GM18505 (cell line): Measurements from ENCODE around the gene ZFP69B.
"Not testable (repeated sequence)": the region's sequence is repeated elsewhere in the genome, so short reads cannot be mapped to it uniquely, and the experiment has no call there.

Source experiments
- ATAC-seq: cut with Tn5 transposase; IDR thresholded peaks from one replicate; pipeline ENCODE4 v1.9.1; 2021; ENCODE audit not compliant: unreplicated experiment
- POLR2A ChIP-seq: IDR thresholded peaks from 4 replicates; pipeline ENCODE4 v1.6.1; 2011; ENCODE audit warnings: borderline replicate concordance; ENCODE audit not compliant: insufficient read depth, insufficient read length; ENCODE audit errors: extremely low read depth

The ZFP69B gene

DNA sequence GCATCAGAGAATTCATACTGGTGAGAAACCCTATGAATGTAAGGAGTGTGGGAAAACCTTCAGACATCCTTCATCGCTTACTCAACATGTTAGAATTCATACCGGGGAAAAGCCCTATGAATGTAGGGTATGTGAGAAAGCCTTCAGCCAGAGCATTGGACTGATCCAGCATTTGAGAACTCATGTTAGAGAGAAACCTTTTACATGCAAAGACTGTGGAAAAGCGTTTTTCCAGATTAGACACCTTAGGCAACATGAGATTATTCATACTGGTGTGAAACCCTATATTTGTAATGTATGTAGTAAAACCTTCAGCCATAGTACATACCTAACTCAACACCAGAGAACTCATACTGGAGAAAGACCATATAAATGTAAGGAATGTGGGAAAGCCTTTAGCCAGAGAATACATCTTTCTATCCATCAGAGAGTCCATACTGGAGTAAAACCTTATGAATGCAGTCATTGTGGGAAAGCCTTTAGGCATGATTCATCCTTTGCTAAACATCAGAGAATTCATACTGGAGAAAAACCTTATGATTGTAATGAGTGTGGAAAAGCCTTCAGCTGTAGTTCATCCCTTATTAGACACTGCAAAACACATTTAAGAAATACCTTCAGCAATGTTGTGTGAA is 12.8 kb downstream of the ZFP69B start:
- ATAC-seq, result no peak
- no peak for TF ChIP-seq POLR2A

DNA sequence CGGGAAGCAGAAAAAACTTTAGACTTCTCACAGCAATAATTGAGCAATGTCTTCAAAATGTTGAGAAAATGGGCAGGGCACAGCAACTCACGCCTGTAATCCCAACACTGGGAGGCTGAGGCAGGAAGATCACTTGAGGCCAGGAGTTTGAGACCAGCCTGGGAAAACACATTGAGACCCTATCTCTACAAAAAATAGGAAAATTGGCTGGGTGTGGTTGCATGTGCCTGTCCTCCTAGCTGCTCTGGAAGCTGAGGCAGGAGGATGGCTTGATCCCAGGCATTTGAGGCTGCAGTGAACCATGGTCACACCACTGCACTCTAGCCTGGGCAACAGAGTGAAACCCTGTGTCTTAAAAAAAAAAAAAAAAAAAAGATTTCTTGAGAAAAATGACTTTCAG is 19.1 kb downstream of the ZFP69B start:
- no peak for ATAC-seq
- no peak for TF ChIP-seq POLR2A

DNA sequence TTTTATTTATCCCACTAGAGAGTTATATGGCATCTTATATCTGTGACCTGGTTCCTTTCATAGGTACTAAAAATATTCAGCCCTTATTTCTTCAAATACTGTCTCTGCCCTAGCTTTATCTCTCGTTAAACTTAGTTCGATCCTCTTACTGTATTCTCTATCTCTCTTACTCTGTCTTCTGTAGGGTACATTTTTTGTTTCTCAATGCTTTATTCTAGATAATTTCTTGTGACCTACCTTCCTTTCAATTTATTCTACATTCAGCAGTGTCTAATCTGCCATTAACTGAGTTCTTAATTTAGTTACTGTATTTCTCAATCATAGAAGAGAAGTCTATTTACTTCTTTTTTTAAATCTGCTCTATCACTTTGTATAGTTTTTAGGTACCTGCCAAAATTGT is 25.0 kb downstream of the ZFP69B start:
- no peak for ATAC-seq

DNA sequence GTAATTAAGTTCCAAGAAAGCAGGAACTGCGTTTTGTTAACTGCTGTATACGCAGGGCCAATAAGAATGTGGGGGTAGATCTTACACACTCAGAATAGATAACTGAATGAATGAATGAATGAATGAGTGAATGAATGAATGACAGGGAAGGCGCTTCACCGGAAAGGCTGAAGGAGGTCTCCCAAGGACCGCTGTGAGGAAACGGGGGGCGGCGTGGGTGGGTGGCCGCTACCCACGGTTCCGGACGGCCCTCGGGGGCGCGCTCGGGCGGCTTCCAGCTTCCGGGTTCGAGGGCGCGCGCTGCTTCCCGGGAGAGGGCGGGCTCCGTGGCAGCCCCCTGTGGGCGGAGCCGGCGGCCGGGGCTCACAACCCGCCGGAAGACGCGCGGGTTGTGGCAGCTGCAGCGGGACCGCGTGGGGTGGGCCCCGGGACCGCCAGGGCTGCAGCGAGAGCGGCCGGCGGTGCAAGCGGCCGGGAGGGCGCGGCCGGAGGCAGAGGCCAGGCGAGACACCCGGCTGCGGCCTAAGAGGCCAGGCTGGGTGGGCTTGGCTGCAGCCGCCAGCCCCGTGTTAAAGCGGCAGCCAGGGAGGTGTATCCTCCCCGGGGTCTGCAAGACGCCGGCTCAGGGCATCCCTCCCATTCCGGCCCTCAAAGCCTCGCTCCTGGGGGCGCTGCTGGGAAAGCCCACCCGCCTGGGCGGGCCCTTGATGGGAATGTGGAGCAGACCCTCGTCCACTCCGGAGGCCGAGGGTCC is 26.8 kb downstream of the ZFP69B start, which contains the start of gene ZFP69:
Gene ZFP69, plus strand, starts transcription at position 367 of the 754 bp plus-strand sequence. CDS start 2,072 bp downstream, outside the sequence.
- no peak for ATAC-seq
- TF ChIP-seq POLR2A, result peak; percentile 77

More for the DNA sequence above, 25.0 kb downstream of the ZFP69B start:
- TF ChIP-seq POLR2A, result no peak

DNA sequence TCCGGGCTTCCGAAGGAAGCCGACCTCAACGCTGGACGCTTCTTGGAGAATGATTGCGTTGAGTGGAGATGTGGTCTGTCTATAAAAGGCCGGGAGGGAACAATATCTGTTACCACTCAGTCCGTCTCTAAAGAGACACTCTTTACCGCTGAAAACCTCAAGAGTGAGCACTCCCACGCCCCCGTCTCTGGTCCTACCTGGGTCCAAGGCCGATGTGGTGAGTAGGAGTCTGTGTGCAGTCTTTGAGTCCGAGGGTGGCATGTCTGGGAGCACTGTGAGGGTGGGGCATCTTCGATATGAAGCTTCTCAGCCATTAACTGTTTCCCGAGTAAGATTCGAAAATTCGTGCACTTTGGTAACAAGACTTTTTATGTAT is 27.4 kb downstream of the ZFP69B start:
- no peak for ATAC-seq
- TF ChIP-seq POLR2A, result no peak

DNA sequence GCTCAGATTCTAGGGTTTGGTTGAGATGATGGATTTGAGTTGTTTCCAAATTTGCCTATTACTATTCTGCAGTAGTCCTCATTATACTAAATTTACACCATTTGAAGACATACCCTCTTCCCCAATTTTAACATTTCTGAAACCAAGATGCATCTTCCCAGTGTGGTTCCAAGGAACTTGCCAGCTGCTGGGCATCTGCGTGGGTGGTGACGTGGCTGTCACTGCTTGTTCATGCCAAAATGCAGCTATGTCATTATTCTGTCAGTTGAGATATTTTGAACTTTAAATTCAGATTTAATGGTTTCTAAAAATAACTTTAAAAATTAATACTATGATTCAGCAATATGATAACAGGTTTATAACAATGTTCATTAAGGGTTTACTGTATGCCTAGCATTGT is 28.0 kb downstream of the ZFP69B start:
- ATAC-seq, result no peak
- no peak for TF ChIP-seq POLR2A

DNA sequence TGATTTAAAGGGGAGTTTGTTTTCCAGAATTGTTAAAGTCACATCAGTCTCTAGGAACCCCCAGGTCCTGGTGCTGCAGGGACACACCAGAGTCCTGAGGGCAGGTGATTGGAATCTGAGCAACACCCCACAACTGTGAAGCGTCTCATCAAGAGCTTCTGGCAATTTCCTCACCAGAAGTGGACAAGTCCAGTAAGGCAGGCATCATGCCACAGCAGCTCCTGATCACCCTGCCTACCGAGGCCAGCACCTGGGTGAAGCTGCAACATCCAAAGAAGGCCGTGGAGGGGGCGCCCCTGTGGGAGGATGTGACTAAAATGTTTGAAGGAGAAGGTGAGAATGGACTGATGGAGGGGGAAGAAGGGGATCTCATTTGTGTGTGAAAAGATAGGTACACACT is 28.9 kb downstream of the ZFP69B start:
- TF ChIP-seq POLR2A, result no peak
- no peak for ATAC-seq

DNA sequence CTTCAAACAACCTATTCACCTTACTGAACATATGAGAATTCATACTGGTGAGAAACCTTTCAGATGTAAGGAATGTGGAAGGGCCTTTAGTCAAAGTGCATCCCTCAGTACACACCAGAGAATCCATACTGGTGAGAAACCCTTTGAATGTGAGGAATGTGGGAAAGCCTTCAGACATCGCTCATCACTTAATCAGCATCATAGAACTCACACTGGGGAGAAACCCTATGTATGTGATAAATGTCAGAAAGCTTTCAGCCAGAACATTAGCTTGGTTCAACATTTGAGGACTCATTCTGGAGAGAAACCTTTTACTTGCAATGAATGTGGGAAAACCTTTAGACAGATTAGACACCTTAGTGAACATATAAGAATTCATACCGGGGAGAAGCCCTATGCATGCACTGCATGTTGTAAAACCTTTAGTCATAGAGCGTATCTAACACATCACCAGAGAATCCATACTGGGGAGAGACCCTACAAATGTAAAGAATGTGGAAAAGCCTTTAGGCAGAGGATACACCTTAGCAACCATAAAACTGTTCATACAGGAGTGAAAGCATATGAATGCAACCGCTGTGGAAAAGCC is 45.1 kb downstream of the ZFP69B start:
- no peak for ATAC-seq
- TF ChIP-seq POLR2A, result no peak

DNA sequence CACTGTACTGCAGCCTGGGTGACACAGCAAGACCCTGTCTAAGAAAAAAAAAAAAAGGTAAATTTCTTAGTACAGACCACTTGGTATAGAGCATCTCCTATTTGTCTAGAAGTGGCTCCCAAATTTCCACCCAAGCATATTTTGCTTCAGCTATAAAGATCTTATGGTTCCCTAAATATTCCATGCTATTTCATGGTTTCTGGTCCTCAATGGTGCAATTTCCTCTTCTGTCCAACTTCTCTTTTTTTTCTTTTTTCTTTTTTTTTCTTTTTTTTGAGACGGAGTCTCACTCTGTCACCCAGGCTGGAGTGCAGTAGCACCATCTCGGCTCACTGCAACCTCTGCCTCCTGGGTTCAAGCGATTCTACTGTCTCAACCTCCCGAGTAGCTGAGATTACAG is 52.4 kb downstream of the ZFP69B start:
- ATAC-seq, result not testable (repeated sequence)

DNA sequence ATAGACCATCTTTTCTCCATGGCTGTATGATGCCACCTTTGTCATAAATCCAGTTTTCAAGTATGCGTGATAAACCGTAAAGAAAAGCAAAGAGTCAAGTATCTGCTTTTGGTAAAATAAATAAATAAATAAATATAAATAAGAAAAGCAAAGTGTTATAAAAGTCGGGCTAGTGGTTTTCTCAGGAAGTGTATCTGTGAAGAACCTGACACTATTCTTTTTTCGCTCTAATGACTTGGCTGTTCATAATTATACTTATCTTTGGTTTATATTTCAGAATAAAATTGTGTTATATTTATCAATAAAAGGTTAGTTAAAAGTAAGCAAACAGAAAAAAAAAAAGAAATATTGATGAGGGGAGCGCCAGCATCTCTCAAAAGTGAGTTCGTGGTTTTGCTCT is 57.7 kb downstream of the ZFP69B start:
- no peak for ATAC-seq
- no peak for TF ChIP-seq POLR2A

DNA sequence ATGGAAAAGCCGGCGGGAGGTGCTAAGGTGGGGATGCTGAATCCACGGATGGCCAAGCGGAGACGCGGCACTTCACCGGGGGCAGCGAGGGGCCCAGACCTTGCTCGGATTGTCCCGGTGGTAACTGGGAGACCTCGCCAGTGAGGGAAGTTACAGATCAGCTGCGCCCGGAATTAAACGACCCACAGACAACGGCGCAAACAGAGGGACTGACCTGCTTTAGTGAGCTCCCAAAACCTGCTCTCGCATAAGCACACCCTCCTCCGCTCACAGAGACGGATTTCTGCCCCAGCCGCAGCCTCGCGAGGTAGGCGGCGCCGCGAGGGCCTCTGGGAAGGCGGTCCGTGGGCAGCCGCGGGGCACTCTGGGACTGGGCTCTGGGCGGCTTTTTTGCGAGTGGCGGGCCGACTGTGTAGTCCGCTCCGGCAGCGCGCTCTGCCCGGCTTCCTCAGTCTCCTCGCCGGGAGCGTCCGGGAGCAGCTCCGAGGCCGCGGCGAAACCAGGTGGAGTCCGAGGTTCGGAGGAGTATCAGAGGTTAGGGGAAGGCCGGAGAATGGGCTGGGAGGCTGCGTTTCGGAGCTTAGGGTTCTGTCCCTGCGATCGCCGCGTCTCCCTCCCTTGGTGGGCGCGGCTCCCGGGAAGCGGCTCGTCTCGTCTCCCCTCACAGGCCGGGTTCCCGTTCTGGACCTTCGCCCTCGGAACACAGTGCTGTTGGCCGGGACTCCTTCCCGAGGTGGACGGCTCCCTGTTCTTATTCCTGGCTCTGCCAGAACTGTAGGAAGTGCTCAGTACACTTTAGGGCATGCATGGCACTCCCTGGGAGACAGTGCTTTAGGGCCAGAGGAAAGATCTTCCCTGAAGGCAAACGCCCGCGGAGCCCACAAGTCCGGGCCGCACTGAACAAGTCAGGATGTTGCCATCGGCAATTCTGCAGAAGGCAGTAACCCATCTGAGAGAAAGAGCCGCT is 58.4 kb downstream of the ZFP69B start, which contains the start of gene EXO5:
Gene EXO5, plus strand, starts transcription at position 393 of the 967 bp plus-strand sequence. CDS start 5,778 bp downstream, outside the sequence.
- peak; percentile 85 for ATAC-seq
- peak; percentile 86 for TF ChIP-seq POLR2A
